Measurements from ENCODE around the gene FBXL19.

FBXL19 gene

DNA sequence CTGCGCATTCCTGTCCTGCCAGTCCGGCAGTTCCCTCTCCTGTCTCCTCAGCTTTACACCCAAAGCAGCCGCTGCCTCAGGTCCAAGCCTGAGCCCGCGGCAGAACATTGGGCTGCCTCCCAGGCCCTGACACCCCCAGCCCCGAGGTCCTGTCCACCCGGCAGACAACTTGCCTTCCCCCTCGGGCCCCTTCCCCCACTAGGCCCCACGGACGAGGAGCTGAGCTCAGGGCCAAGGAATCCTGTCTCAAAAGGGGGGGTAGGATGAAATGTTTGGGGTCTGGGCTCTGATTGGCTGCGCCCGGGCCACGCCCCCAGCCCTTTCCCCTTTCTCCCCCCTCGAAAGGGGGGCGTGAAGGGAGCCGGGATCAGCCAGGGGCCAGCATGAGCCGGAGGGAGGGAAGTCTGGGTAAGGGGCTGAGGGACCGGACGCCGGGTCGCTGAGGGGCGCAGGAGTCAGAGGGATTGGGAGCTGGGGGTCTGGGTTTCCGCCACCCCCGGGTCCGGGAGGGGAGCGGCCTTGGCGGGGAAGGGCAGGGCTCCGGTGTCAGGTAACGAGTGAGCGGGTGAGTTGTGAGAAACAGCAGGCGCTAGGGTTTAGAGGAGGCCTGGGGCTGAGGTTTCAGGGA, 27.0 kb upstream of the FBXL19 start, which contains the start of gene CTF1:
CTF1 (plus strand) TSS at position 354 of the 628 bp plus-strand sequence; CDS start at position 384, 30 bp downstream.
- no peak for DNase-seq

DNA sequence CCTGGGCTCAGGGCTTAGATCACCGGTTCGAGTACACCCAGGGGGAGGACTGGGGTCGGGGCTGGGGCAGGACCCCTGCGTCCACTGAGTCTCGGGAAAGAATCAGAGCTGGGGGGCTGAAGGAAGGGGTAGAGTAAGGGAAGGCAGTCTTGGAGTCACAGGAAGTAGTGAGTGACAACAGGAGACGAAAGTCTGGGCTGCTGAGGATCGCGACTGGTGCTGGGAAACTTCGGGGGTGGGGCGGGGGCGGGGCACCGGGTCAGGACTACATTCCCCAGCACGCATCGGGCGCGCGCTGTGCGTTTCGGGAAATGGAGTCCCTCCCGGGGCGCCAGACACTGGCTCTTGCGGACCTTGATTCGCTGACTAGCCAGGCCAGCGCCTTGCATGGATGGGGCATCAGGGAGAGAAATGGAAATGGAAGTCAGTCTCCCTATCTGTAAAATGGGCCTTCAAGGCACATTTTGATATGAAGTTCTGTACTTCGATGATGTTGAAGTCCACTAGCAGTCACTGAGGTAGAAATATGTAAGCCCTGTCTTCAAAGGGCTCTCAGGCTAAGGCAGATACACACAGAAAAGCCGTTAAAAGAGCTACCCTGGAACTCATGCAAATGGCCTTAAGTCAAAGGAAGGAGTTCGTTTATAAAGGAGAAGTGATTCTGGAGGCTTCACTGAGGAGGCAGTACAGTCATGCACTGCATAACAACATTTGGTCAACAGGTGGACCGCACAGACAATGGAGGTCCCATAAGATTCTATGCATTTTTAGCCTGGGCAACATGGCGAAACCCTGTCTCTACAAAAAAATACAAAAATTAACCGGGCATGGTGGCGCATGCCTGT, 26.3 kb upstream of the FBXL19 start:
- DNase-seq, result no peak

DNA sequence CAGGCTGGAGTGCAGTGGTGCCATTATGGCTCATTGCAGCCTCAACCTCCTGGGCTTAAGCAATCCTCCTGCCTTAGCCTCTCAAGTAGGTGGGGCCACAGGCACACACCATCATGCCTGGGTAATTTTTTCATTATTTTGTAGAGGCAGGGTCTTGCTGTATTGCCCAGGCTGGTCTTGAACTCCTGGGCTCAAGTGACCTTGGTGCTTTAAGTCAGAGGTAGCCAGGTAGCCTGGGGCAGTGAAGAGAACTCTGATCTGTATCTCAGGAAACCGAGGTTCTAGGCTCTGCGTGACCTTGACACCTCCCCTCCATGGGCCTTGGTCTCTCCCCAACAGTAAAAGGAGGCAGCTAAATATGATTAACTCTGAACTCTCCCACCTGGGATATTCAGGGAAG, 23.6 kb upstream of the FBXL19 start:
- DNase-seq, result no peak

- no peak for DNase-seq
Observed at GRCh38 chr16:30900588-30900987, 22.8 kb upstream of the FBXL19 start.

DNA sequence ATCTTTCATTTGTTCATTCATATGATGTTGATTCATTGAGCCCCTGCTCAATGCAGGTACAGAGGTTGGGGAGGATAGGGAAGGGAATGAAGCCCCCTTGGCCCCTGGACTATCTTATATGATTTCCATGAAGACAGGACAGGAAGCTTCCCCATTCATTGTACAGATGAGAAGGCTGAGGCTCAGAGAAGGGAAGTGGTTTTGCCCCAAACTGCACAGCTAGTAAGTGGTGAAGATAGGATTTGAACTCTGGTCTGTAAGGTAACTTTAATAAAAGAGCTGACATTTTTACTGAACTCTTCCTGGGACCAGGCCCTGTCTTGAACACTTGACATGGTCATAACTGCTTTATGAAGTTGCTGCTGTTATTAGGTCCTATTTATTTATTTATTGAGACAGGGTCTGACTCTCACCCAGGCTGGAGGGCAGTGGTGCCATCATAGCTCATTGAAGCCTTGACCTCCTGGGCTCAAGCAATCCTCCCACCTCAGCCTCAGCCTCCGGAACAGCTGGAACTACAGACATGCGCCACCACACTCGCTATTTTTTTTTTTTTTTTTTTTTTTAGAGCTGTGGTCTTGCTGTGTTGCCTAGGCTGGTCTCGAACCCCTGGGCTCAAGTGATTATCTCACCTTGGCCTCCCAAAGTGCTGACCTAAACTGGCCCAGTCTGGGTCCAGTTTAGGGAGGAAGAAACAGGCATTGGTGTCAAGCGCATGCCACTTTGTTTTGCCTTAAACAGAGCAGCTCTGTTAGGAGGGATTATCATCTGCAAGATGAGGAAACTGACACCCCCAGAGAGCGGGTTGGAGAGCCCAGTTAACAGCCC, 22.0 kb upstream of the FBXL19 start:
- no peak for DNase-seq

GRCh38 chr16:30902029-30902972, 21.1 kb upstream of the FBXL19 start:
- DNase-seq, result no peak

- no peak for DNase-seq
Observed at GRCh38 chr16:30903002-30903401, 20.4 kb upstream of the FBXL19 start.

DNA sequence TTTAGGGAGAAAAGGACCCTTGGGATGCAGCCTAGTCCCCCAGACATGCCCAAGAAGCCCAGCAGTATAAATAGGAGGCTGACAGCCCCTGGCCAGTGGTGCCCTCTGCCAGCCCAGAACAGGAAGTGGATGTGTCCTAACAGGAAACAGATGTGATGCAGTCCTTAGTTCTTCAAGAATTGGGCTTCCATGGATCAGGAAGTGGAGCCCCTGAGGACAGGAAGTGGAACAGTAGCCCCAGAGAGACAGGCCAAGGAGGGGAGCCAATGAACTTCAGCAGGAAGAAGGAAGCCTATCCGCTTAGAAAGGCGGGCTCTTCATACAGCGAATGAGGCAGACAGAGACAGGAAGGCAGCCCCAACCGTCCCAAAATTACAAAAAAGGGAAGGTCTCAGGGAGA, 19.8 kb upstream of the FBXL19 start:
- no peak for DNase-seq

DNA sequence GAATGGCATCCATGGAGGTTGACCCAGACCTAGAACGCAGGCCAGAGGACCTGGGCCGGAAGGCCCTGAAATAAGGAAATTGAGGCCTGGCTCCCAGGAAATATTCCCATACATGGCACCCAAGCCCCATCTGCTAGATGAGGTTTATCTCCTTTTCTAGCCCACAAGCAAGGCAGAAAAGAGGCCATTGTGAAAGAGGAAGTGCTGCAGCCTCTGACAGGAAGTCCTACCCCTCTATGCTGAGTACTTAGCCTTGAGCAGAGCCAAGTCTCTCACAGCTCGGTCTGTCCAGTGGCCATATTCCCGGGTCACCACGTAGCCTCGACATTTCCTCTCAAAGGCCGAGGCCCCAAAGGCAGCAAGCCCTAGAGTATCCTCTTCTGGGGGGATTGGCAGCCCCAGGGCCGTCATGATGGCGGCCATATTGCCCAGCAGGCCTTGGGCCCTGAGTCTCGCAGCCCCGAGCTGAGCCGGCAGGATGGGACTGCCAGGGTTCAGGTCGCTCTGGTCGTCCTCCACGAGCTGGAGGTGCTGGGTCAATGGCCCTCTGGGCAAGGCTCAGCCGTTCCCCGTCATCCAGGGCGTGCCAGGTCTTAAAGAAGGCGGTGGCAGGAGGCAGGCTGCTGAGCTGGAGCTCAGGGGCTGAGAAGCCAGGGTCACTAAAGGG, 19.1 kb upstream of the FBXL19 start:
- no peak for DNase-seq

DNA sequence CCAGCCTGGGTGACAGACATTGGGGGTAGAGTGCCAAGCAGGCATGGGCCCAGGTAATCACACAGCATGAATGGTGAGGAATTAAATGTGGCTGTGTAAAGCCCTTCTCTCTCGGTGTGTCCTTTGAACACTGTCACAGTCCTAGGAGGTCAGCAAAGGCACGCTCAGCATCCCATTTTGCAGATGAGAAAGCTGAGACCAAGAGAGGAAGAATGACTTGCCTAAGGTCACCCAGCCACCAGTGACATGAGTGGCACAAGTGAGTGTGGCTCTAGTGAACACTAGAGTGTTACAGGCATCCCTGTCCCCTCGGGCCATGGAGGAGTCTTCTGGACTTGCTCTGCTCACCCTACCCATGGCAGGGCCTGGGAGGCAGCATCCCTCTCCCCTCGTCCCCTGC, 16.3 kb upstream of the FBXL19 start:
- DNase-seq, result no peak

GRCh38 chr16:30910427-30911029, 12.8 kb upstream of the FBXL19 start:
- DNase-seq, result no peak

- no peak for DNase-seq
Observed at GRCh38 chr16:30912794-30913412, 10.5 kb upstream of the FBXL19 start.

DNA sequence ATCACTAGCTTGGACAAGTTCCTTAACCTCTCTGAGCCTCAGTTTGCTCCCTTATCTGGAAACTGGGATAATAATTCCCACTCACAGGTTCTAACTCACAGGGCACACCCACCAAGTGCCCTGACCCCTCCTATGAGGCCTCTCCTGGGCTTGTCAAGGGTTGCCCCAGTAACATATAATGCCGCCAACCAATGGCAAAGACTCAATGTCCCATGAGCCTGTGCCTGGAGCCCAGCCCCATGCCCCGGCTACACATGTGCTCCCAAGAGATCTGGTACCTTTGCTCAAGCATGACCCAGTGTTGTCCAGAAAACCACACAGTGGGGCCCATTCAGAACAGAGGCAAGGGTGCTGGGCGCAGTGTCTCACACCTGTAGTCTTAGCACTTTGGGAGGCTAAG, 8.5 kb upstream of the FBXL19 start:
- DNase-seq, result no peak

- no peak for DNase-seq
Observed at GRCh38 chr16:30918614-30919013, 4.8 kb upstream of the FBXL19 start.

- no peak for DNase-seq
Observed at GRCh38 chr16:30920891-30921290, 2.5 kb upstream of the FBXL19 start.

- DNase-seq, result no peak
Observed at GRCh38 chr16:30921459-30921747, 2.0 kb upstream of the FBXL19 start.

GRCh38 chr16:30921748-30922419, 1.5 kb upstream of the FBXL19 start:
- DNase-seq, result peak; percentile 23

- DNase-seq, result peak; percentile 95
Observed at GRCh38 chr16:30922420-30922959, 882 bp upstream of the FBXL19 start.

DNA sequence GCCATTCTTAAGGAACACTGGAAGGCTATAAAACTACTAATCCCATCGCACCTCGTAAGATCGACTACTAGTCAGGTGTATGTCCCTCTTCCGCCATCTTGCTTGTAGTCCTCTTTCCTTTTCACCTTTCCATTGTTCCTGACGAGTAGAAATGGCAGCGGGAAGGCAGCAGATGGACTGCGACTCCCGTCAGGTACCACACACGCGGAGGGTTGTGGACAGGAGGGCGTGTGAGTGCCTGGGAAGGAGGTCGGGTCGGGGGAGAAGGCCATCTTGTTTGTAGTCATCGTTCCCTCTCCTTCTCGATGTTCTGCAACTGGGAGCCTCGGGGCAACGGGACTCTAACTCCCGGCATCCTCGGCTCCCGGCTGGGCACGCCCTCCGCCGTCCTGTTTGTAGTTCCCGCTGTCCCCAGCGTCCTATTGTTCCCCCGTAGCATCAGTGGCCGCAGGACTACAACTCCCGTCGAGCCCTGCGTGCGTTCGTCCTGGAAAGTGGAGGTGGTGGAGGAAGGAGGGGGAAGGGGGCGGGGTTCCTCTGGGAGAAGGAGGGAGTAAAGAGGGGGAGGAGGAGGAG, 324 bp upstream of the FBXL19 start:
- peak; percentile 99 for DNase-seq
